Smooth muscle cell (in vitro differentiated cells): ENCODE data around the gene SYCP2. TPM values are rescaled to one million over a fixed set of nuclear protein-coding genes. Genes with fewer than 3 reads are reported as not detected.

Experiments
- DNase-seq: peaks from one replicate; lab custom pipeline; 2025; ENCODE audit not compliant: unreplicated experiment; lab: John Stamatoyannopoulos, UW
- H2AFZ ChIP-seq: fragments of 200-600 bp; sonication (generic); 2 replicates; pipeline ENCODE4 v1.6.0; 2016; ENCODE audit warnings: antibody characterized with exemption, low read depth, mild to moderate bottlenecking
- H3F3A ChIP-seq: fragments of 200-600 bp; sonication (generic); 2 replicates; pipeline ENCODE4 v1.6.0; 2017; ENCODE audit warnings: antibody characterized with exemption, low read depth
- H3K27ac ChIP-seq: fragments of 200-600 bp; sonication (generic); 2 replicates; pipeline ENCODE4 v1.5.1; 2016; ENCODE audit warnings: low read depth, mild to moderate bottlenecking
- H3K27me3 ChIP-seq: fragments of 200-600 bp; sonication (generic); 2 replicates; pipeline ENCODE4 v1.6.1; 2016; ENCODE audit warnings: low read depth, mild to moderate bottlenecking
- H3K36me3 ChIP-seq: fragments of 200-600 bp; sonication (generic); 2 replicates; pipeline ENCODE4 v1.5.1; 2016; ENCODE audit warnings: low read depth
- H3K4me1 ChIP-seq: fragments of 200-600 bp; sonication (generic); 2 replicates; pipeline ENCODE4 v1.5.1; 2016; ENCODE audit warnings: low read depth
- H3K4me2 ChIP-seq: fragments of 200-600 bp; sonication (generic); 2 replicates; pipeline ENCODE4 v1.6.0; 2016; ENCODE audit warnings: mild to moderate bottlenecking
- H3K4me3 ChIP-seq: fragments of 200-600 bp; sonication (generic); 2 replicates; pipeline ENCODE4 v1.5.1; 2016; ENCODE audit warnings: mild to moderate bottlenecking
- H3K79me2 ChIP-seq: fragments of 200-600 bp; sonication (generic); 2 replicates; pipeline ENCODE4 v1.6.0; 2016; ENCODE audit warnings: low read depth, mild to moderate bottlenecking
- H3K9ac ChIP-seq: fragments of 200-600 bp; sonication (generic); 2 replicates; pipeline ENCODE4 v1.6.0; 2016; ENCODE audit warnings: low read depth
- H3K9me3 ChIP-seq: fragments of 200-600 bp; sonication (generic); replicated peaks from 2 replicates; pipeline ENCODE4 v1.5.1; 2016; ENCODE audit warnings: low read depth
- H4K20me1 ChIP-seq: fragments of 200-600 bp; sonication (generic); 2 replicates; pipeline ENCODE4 v1.6.0; 2016; ENCODE audit warnings: low read depth
- WGBS: methylation state at CpG from one replicate; pipeline ENCODE4 v1.1.7; 2016; ENCODE audit warnings: low lambda C conversion rate; 5-methylcytosine and 5-hydroxymethylcytosine counted together
- polyA plus RNA-seq: library from polyadenylated mRNA; unstranded; fragments of >200 nt; fragmentation: Nextera tagmentation; extraction: Ambion mirVana; gene quantifications from 2 replicates; pipeline ENCODE4 v1.2.1, GENCODE V29; 2016
- total RNA-seq: library from RNA; depleted of rRNA; stranded (reverse); fragments of >200 nt; gene quantifications from 2 replicates; pipeline ENCODE4 v1.2.3, GENCODE V29; 2014
- TF ChIP-seq, protein P1 (sequence below): fragments of 200-600 bp; sonication (generic); IDR thresholded peaks from 2 replicates; pipeline ENCODE4 v1.5.1; 2017; ENCODE audit warnings: borderline replicate concordance, mild to moderate bottlenecking, antibody characterized with exemption; ENCODE audit not compliant: insufficient read depth, poor library complexity, severe bottlenecking

Gene SYCP2
- total and polyA plus RNA-seq, 2 experiments from 2014 or later, result 0.42 to 0.54 TPM

DNA sequence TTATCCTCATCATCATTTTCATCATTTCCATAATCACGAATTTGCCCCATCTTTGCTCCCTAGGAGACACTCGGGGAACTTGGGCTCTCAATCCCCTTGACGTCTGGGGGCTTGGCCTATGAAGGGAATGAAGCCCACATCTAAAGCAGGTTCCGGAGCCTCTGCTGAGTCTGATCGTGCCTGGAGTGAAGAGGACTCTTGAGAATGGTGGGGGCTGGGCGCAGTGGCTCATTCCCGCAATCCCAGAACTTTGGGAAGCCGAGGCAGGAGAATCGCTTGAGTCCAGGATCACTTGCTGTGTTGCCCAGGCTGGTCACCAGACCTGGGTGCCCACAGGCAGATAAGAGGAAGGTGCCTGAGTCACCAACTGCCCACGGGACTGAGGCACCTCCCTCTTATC is 114.5 kb downstream of the SYCP2 start:
- Histone ChIP-seq H3K4me1 (no peaks in the 10 kb centered on the region), H4K20me1 (no peaks in the 10 kb centered on the region), H3K27ac (no peak overlapping the region), H3K79me2 (no peaks in the 10 kb centered on the region), H3K4me3 (no peak overlapping the region), H3K36me3 (no peaks in the 10 kb centered on the region), H3K27me3 (no peaks in the 10 kb centered on the region), H3F3A (no peaks in the 10 kb centered on the region), H3K4me2 (no peak overlapping the region), H2AFZ (no peak overlapping the region), H3K9me3 (no peaks in the 10 kb centered on the region), H3K9ac (no peak overlapping the region)
- whole genome bisulfite sequencing, result 85% methylated on average over 10 of the region's 10 CpGs
- TF ChIP-seq, protein P1, sequence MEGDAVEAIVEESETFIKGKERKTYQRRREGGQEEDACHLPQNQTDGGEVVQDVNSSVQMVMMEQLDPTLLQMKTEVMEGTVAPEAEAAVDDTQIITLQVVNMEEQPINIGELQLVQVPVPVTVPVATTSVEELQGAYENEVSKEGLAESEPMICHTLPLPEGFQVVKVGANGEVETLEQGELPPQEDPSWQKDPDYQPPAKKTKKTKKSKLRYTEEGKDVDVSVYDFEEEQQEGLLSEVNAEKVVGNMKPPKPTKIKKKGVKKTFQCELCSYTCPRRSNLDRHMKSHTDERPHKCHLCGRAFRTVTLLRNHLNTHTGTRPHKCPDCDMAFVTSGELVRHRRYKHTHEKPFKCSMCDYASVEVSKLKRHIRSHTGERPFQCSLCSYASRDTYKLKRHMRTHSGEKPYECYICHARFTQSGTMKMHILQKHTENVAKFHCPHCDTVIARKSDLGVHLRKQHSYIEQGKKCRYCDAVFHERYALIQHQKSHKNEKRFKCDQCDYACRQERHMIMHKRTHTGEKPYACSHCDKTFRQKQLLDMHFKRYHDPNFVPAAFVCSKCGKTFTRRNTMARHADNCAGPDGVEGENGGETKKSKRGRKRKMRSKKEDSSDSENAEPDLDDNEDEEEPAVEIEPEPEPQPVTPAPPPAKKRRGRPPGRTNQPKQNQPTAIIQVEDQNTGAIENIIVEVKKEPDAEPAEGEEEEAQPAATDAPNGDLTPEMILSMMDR, result no peak
- no peak for DNase-seq

DNA sequence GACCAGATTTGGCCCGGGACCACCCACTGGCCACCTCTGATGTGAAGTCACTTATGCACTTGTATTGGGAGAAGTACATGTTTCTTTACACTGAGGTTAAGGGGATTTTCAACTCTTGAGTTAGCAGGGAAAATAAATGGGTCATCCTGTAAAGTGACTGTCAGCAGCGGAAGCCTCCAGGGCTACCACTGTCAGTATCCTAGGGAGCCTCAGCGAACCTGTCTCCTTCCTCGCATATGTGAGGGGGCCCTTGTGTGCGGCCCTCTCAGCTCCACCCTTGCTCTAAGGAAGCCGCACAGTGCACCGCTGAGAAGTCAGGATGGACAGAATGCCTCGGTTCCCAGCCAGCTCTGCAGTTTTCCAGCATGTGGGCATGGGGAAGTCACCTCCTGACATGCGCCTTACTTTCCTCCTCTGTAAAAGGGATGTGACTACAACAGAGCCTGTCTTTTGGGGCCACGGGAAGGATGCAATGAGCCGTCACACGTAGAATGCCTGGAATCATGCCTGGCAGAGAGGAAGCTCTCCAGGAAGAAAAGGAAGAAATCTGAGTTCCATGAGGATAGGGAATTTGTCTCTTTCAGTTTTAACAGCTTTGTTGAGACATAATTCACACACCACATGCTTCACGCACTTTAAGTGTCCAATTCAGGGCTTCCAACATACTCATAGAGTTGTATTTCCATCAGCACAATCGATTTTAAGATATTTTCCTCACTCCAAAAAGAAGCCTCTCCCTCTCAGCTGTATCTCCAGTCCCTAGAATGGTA is 115.4 kb downstream of the SYCP2 start:
- no peaks in the 10 kb centered on the region for H3K79me2 ChIP-seq
- no peak overlapping the region for H2AFZ ChIP-seq
- TF ChIP-seq, protein P1, result no peak
- no peaks in the 10 kb centered on the region for H3F3A ChIP-seq
- DNase-seq, result no peak
- no peaks in the 10 kb centered on the region for H3K9me3 ChIP-seq
- no peak overlapping the region for H3K27ac ChIP-seq
- no peak overlapping the region for H3K4me2 ChIP-seq
- H4K20me1 ChIP-seq, result no peaks in the 10 kb centered on the region
- H3K4me1 ChIP-seq, result no peaks in the 10 kb centered on the region
- no peaks in the 10 kb centered on the region for H3K36me3 ChIP-seq
- no peaks in the 10 kb centered on the region for H3K27me3 ChIP-seq
- H3K4me3 ChIP-seq, result no peak overlapping the region
- WGBS, result 88% methylated on average over 14 of the region's 14 CpGs
- no peak overlapping the region for H3K9ac ChIP-seq

DNA sequence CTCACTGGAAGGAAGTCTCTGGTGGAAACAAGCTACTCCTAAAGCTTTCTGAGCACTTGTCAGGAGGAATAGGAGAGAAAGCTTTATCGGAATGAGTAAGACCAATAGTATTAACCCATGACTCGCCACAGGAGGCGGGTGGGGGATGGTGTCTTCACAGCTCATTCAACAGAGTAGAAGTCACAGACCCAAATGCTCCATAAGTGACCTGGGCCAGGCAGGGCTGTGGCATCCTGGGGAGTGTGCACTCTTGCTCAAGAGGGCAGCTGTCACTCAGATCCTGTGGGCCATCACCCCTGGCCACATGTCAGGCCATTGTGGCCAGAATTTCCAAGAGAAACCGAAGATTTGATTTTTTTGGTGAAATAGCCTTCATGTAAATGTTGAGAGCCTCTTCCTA is 116.0 kb downstream of the SYCP2 start:
- no peak overlapping the region for H3K4me3 ChIP-seq
- no peaks in the 10 kb centered on the region for H3K4me1 ChIP-seq
- H3K27me3 ChIP-seq, result no peaks in the 10 kb centered on the region
- no peak for DNase-seq
- H3K4me2 ChIP-seq, result no peak overlapping the region
- 82% methylated on average over 4 of the region's 4 CpGs for WGBS
- no peaks in the 10 kb centered on the region for H3F3A ChIP-seq
- H3K9me3 ChIP-seq, result no peaks in the 10 kb centered on the region
- no peak overlapping the region for H3K27ac ChIP-seq
- no peak overlapping the region for H2AFZ ChIP-seq
- TF ChIP-seq, protein P1, result no peak
- no peaks in the 10 kb centered on the region for H3K79me2 ChIP-seq
- no peak overlapping the region for H3K9ac ChIP-seq
- no peaks in the 10 kb centered on the region for H3K36me3 ChIP-seq
- no peaks in the 10 kb centered on the region for H4K20me1 ChIP-seq
